OCI-LY1 (cell line): ENCODE results near the gene CDC37.

ENCODE experiments used
- CTCF ChIP-seq: fragments of 200-600 bp; sonication (generic), shearing (Covaris generic); IDR thresholded peaks from 2 replicates; pipeline ENCODE4 v1.5.1; 2017; ENCODE audit warnings: mild to moderate bottlenecking, antibody characterized with exemption, low read length, moderate library complexity, mixed read lengths
- EZH2 ChIP-seq: fragments of 200-600 bp; sonication (generic), shearing (Covaris generic); IDR thresholded peaks from 2 replicates; pipeline ENCODE4 v1.8.0; 2017; ENCODE audit warnings: borderline replicate concordance, mixed run types, mild to moderate bottlenecking, antibody characterized with exemption, low read length, moderate library complexity, mixed read lengths

GRCh38 chr19:10353793-10354391, 49.5 kb downstream of the CDC37 start:
- TF ChIP-seq CTCF (no peak), EZH2 (no peak)
